GM21786 (cell line): ENCODE measurements around the gene RBM26.

Source experiments
- ATAC-seq: cut with Tn5 transposase; IDR thresholded peaks from one replicate; pipeline ENCODE4 v1.9.1; 2021; ENCODE audit not compliant: unreplicated experiment

The RBM26 gene

DNA sequence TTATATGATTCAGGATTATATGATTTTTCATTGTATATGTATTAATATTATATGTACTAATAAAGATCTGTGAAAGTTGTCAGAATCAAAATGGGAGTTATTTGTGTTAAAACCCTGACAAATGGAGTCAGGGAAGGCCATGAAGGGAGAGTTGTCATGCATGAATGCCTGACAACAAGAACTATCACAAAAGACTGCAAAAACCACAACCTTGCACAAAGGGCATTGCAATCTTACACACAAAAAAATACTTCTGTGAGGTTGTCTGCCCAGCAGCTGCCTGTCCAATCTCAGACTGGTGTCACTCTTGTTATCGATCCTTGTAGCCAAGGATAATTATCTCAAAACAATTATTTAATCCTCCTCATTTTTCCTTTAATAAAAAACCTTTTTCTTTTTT is 21.2 kb upstream of the RBM26 start:
- no peak for ATAC-seq

DNA sequence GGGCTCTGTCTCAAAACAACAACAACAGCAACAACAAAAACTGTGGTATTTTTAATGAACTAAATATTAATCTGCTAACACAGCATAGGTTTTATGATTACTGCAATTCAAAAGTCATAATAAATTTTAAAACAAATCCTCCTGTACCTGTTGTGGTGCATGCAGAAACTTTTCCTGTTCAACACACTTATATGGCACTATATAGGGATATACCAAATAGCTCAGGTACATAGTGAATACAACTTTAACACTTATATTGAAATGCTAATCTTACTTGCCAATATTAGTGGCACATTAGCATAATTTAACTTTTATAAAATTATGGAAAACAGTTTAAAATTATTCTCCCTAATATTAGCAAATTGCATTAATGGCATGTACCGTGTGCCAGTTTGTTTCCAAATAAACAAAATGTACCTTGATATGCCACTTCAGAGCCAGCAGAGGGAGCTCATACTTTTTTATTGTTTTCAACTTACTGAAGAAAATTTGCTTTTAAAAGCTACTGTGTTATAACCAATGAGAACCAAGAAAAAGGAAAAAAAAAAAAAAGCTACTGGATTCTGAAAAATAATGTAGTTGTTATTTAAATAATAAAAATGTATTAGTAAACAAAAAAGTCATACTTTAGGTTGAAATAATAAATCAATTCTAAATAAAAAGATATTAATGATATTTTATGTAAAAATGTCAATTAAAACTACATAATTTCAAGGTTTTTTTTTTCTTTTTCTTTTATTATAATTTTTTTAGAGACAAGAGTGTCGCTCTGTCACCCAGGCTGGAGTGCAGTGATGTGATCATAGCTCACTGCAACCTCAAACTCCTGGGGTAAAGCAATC is 18.0 kb upstream of the RBM26 start:
- ATAC-seq: peak; percentile 83

- no peak for ATAC-seq
Observed at GRCh38 chr13:79423340-79423739, 17.3 kb upstream of the RBM26 start.

GRCh38 chr13:79419365-79419764 is 13.3 kb upstream of the RBM26 start:
- no peak for ATAC-seq

DNA sequence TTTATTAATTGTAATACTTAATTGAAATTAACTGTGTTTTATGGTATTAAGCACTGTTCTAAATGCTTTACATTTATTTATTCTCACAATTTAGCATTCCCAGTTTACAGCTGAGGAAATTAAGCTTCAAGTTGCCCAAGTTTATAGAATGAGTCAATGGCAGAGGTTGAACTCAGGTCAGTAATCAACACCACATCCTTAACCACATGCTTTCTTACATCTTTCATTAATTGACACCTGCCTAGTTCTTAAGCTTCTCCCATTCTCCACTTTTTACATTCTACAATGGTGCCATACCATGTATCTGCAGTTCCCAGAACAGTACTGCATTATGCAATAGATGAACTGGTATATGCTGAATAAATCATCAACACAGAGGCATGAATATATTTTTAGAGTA is 11.7 kb upstream of the RBM26 start:
- no peak for ATAC-seq

DNA sequence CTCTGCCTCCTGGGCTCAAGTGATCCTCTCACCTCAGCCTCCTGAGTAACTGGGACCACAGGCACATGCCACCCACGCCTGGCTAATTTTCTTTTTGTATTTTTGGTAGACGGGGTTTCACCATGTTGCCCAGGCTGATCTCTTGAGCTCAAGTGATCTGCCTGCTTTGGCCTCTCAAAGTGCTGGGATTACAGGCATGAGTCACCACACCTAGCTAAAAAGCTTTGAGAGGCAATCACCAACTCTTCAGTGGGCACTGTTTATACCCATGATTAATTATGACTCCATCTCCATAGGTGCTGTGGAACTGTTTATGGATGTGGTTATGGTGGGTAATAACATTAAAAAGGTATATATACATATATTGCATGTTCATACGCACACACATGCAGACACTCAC is 7.5 kb upstream of the RBM26 start:
- ATAC-seq: no peak

DNA sequence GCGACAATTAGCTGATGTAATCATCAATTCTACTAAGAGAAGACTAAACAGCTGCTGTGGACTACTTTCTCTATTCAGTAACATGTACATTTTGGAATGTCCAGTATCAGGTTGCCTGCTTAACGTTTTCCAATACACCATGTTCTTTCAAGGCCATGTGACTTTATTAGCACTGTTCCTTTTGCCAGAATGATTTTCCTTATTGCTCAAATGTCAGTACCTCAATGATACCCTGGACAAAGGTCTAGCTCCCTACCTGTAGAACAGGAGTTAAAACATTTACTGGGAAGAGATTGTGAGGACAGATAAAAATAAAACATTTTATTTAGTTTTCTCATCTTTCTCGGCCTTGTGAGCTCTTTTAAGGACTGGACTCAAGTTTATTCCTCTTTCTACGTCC is 3.8 kb upstream of the RBM26 start:
- ATAC-seq: no peak

- ATAC-seq: no peak
Observed at GRCh38 chr13:79407349-79407979, 1.4 kb upstream of the RBM26 start.

DNA sequence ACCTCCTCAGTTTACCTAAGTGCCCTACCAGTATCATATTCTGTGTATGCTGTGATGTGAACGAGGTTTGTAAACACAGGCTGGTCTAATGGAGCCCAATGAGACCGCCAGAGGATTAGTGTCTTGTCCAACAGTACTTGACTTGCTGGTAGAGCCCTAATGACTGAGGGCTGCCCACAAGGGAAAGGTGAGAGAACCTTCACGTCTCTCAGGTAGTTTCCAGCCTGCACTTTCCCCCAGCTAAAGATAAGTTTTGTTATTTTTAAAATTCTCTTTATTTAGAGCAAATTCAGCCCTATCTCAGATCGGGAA is 498 bp upstream of the RBM26 start:
- no peak for ATAC-seq

GRCh38 chr13:79405501-79405830 is 589 bp downstream of the RBM26 start:
- ATAC-seq: peak; percentile 30

- no peak for ATAC-seq
Observed at GRCh38 chr13:79404985-79405384, 1.1 kb downstream of the RBM26 start.

DNA sequence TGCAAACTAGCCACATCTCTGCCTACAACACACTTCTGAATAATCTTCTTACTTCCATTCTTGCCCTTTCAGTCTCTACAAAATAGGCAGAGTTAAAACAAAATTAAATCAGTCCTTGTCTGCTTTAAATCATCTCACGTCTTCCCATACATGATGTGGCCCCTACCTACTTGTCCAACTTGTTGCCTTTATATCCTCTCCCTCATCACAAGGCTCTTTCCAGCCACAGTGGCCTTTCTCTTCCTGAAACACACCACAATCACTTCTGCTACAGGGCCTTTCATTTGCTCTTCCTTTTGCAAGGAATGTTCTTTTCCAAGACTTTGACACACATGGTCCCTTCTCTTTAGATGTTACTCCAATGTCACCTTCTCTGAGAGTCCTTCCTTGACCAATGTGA is 1.7 kb downstream of the RBM26 start:
- ATAC-seq: no peak

DNA sequence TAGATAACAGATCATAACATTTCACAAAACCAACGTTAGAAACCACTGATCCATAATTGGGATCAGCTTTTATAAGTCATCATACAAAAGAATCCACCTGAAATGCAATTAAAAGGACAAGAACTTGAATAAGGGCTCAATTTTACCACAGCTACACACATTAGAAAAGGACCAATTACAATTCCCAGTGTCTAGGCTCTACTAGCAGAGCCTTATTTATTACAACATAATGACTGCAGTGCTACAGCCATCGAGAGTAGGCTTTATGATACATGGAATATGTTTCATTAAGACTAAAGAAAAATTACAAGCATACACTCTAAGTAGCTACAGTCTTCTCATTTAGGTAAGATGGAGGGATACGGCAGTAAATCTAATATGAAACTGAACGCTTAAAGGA is 2.9 kb downstream of the RBM26 start:
- no peak for ATAC-seq

DNA sequence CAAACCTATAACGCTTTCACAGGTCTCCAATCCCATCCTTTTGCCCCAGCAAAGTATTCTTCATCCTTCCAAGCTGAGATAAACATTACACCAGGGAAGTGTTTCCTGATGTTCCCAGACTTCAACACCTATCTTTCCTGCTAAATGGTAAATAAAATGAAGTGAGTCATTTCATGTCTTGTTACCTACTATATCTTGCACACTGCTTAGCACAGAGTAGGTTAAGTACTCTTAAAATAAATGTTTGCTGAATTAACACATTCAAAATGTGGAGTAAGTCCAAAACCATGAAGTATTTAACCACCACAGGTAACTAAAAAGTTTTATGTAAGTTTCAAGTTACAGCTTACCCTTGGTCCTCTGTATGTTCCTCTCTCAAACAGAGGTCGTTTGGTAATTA is 3.4 kb downstream of the RBM26 start:
- no peak for ATAC-seq

DNA sequence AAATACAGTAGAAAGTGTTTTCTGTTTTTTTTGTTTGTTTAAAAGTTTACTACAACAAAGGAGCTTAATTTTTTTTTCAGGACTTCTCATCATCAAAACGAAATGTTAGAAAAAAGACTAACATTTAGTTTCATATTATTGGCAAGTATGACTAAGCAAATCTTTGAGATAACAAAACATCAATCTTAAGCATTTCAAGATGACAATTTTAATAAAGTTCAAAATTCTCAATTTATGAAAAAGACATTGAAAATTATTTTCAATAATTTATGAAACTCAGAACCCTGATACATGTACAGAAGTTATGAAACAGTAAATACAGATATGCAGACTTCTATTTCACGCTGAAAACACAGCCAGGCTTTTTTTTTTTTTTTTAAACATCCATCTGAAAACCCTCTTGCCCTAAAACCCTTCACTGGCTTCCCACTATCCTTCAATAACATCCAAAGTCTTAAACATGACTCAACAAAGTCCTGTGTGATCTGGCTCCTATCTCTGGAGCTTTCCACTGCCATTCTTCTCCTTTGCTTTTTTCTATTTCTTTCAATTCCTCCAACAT is 3.9 kb downstream of the RBM26 start:
- no peak for ATAC-seq

DNA sequence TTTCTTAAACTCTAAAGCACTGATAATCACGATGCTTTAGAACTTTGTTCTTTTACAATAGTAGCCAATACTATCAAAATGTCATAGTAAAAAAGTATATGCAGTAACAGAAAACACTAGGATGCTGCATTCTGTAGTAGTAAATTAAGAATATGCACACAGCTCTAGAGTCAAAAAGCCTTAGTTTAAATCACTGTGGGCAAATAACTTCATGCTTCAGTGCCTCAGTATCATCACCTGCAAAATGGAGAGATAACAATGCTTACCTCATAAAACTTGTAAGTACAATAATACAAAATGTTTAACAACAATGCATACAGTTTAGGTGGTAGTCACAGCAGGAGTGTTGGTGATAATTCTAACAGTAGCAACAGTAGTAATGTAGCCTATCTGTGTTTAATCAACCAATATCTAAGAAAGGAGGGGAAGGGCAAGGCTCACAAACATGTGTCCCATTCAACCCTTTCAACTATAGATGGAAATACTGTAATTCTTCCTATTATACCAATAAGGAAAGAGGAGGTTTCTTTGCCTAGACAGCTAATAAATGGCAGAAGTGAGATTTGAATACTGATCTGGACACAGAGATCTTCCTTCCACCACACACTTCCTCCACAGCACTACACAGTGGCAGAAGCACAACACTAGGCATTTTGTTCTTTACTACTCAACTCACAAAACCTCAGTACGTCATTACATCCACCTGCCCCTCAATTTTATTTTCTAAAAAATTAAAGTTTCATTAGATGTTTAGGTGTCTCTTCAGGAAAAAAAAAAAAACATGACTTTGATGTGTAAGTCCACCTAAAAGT is 4.6 kb downstream of the RBM26 start:
- ATAC-seq: peak; percentile 47

GRCh38 chr13:79398915-79399314 is 7.1 kb downstream of the RBM26 start:
- no peak for ATAC-seq

GRCh38 chr13:79398127-79398526 is 7.9 kb downstream of the RBM26 start:
- no peak for ATAC-seq

DNA sequence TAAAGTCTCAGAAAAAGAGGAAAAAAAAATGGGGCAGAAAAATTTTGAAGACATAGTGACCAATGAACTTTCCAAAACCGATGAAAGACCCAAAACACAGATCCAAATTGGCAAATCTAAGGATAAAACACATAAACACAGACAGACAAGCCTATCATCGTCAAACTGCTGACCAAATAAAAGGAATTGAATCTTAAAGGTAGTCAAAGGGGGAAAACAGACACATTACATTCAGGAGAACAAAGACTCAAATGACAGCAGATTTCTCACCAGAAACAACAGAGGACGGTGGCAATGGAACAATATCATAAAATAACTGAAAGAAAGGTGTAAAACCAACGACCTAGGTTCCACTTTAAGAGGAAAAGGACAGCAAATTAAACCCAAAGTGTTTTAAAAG is 10.2 kb downstream of the RBM26 start:
- no peak for ATAC-seq

- peak; percentile 93 for ATAC-seq
Observed at GRCh38 chr13:79393564-79394249, 12.3 kb downstream of the RBM26 start.

GRCh38 chr13:79392882-79393563 is 13.0 kb downstream of the RBM26 start:
- peak; percentile 37 for ATAC-seq
